K562 (cell line): ENCODE measurements around the gene LPCAT3. TPM values are rescaled to one million over a fixed set of nuclear protein-coding genes. Genes with fewer than 3 reads are reported as not detected.

Experiments used
- ATAC-seq: fragments of 200-7000 bp; cut with Tn5 transposase; 3 replicates; pipeline ENCODE4 v1.9.1; 2020; ENCODE audit warnings: moderate library complexity
- BruUV-seq: library from RNA; stranded (reverse); fragments of 400-500 nt; replicated peaks from 2 replicates; lab custom pipeline; 2021; lab: Mats Ljungman, UMichigan
- CTCF ChIA-PET: fragments of 300-600 bp; formaldehyde crosslinking; extraction: SDS; loops from one replicate; lab custom pipeline; 2021; ENCODE audit warnings: low intra/inter-chr PET ratio; lab: Yijun Ruan, JAX
- POLR2A ChIA-PET: fragments of 300-600, 350-650 bp; sonication (Branson Sonifier 250); formaldehyde crosslinking; extraction: SDS; loops from one replicate; lab custom pipeline; 2021; ENCODE audit warnings: antibody characterized with exemption, inconsistent platforms; lab: Yijun Ruan, JAX
- DNase-seq, 4 experiments: peaks; one replicate each; pipeline versions ENCODE4 v3.0.0 to v3.0.0-alpha.2; 2011 to 2018; ENCODE audit warnings: low spot score in 3 of 4, mixed read lengths in 3 of 4; ENCODE audit errors: extremely low read depth in 1 of 4
- FAIRE-seq: peaks from 2 replicates; lab custom pipeline; 2011; peaks lifted over from hg19 to GRCh38; lab: Jason Lieb, UNC
- H2AFZ ChIP-seq: 2 replicates; pipeline ENCODE4 v1.6.0; 2011; ENCODE audit warnings: low read depth, low read length, control low read depth, inconsistent platforms
- H3K27ac ChIP-seq: fragments of 200-600 bp; 3 replicates; pipeline ENCODE4 v1.8.0; 2011; ENCODE audit warnings: low read depth, mild to moderate bottlenecking, control low read depth, inconsistent platforms, low read length, moderate library complexity, mixed read lengths; ENCODE audit errors: extremely low read depth
- H3K27me3 ChIP-seq, 2 experiments: fragments of 300-600 bp in 1 of 2; 2 replicates in 1 of 2; 3 replicates in 1 of 2; pipeline versions ENCODE4 v1.6.0 to v1.8.0; 2011; ENCODE audit warnings: inconsistent platforms in 2 of 2, low read length in 2 of 2, mild to moderate bottlenecking in 1 of 2, mixed read lengths in 1 of 2, moderate library complexity in 1 of 2; ENCODE audit not compliant: control insufficient read depth in 2 of 2, insufficient read depth in 2 of 2
- H3K36me3 ChIP-seq: fragments of 300-600 bp; 3 replicates; pipeline ENCODE4 v1.8.0; 2011; ENCODE audit warnings: mild to moderate bottlenecking, low read length, inconsistent platforms; ENCODE audit not compliant: control insufficient read depth, insufficient read depth
- H3K4me1 ChIP-seq, 2 experiments: fragments of 200-600 bp in 1 of 2; replicated peaks in 1 of 2; 2 replicates in 1 of 2; 3 replicates in 1 of 2; pipeline versions ENCODE4 v1.5.1 to v1.8.0; 2011; ENCODE audit warnings: inconsistent platforms in 2 of 2, low read length in 2 of 2, mild to moderate bottlenecking in 1 of 2, mixed read lengths in 1 of 2, moderate library complexity in 1 of 2; ENCODE audit not compliant: control insufficient read depth in 2 of 2, insufficient read depth in 2 of 2
- H3K4me2 ChIP-seq: 2 replicates; pipeline ENCODE4 v1.6.1; 2011; ENCODE audit warnings: low read length, control low read depth, inconsistent platforms, mixed read lengths; ENCODE audit not compliant: insufficient read depth
- H3K4me3 ChIP-seq: fragments of 200-600 bp; sonication (generic), shearing (Covaris generic); 2 replicates; pipeline ENCODE4 v1.5.1; 2016; ENCODE audit warnings: control low read depth, inconsistent platforms
- H3K79me2 ChIP-seq: fragments of 200-600 bp; 3 replicates; pipeline ENCODE4 v1.8.0; 2011; ENCODE audit warnings: low read length, inconsistent platforms; ENCODE audit not compliant: control insufficient read depth, insufficient read depth
- H3K9ac ChIP-seq, 2 experiments: 2 replicates each; pipeline versions ENCODE4 v1.6.0 to v1.6.1; 2011; ENCODE audit warnings: low read depth in 2 of 2, low read length in 2 of 2, control low read depth in 1 of 2, inconsistent platforms in 1 of 2, mild to moderate bottlenecking in 1 of 2, mixed read lengths in 1 of 2; ENCODE audit not compliant: insufficient read depth in 1 of 2
- H3K9me1 ChIP-seq: one replicate; pipeline ENCODE4 v1.6.0; 2011; ENCODE audit warnings: inconsistent platforms, mild to moderate bottlenecking, low read length, moderate library complexity; ENCODE audit not compliant: control insufficient read depth, insufficient read depth
- H3K9me3 ChIP-seq: replicated peaks from 2 replicates; pipeline ENCODE4 v1.5.1; 2011; ENCODE audit warnings: low read depth, low read length, inconsistent platforms; ENCODE audit not compliant: control insufficient read depth, insufficient read depth
- H4K20me1 ChIP-seq: replicated peaks from 2 replicates; pipeline ENCODE4 v1.6.1; 2011; ENCODE audit warnings: low read length, inconsistent platforms, mixed read lengths; ENCODE audit not compliant: control insufficient read depth, insufficient read depth
- CEBPZ ChIP-seq: fragments of 150-350 bp; IDR thresholded peaks from 2 replicates; pipeline ENCODE4 v1.6.1; 2014; ENCODE audit warnings: low read depth, mild to moderate bottlenecking, low read length, borderline replicate concordance
- GTF3C2 ChIP-seq: IDR thresholded peaks from 3 replicates; pipeline ENCODE4 v1.6.1; 2011; ENCODE audit warnings: borderline replicate concordance, mild to moderate bottlenecking, moderate library complexity; ENCODE audit not compliant: insufficient read length; ENCODE audit errors: extremely low read depth
- ZNF354B ChIP-seq: fragments of 250-450 bp; sonication (Bioruptor Pico); IDR thresholded peaks from 2 replicates; pipeline ENCODE4 v1.4.0; 2020
- WGBS: fragments of 100-300 bp; shearing (Covaris generic); methylation state at CpG from one replicate; pipeline ENCODE4 v1.1.6; 2016; ENCODE audit warnings: low coverage, mixed read lengths; ENCODE audit not compliant: insufficient coverage; ENCODE audit errors: missing lambda C conversion rate; 5-methylcytosine and 5-hydroxymethylcytosine counted together
- in situ Hi-C: fragments of 300-500 bp; cut with MboI; formaldehyde crosslinking; loops from 4 replicates; pipeline ENCODE4 v1.15.0; 2018; ENCODE audit warnings: inconsistent platforms, mixed read lengths
- intact Hi-C: fragments of 100-400 bp; cut with micrococcal nuclease; formaldehyde crosslinking; loops from 2 replicates; pipeline ENCODE4 v1.14.2; 2022
- polyA plus RNA-seq, 8 experiments: library from polyadenylated mRNA; depleted of rRNA in 4 of 8; stranded (reverse) in 5 of 8; unstranded in 3 of 8; fragments of >200 nt; fragmentation: Nextera tagmentation in 2 of 8; fragmentation: Illumina TruSeq in 1 of 8; extraction: Ambion mirVana in 2 of 8; extraction: Trizol in 1 of 8; gene quantifications; 2 replicates each; pipeline versions ENCODE4 v1.2.1 to v1.2.3, GENCODE V29; 2011 to 2014; ENCODE audit warnings: inconsistent platforms in 1 of 8, missing spikeins in 1 of 8
- total RNA-seq, 7 experiments: library from RNA; depleted of rRNA in 6 of 7; stranded (reverse); fragments of >200 nt in 6 of 7; fragmentation: Illumina TruSeq in 2 of 7; extraction: Trizol in 2 of 7; gene quantifications; 2 replicates each; pipeline versions ENCODE4 v1.2.1 to v1.2.3, GENCODE V29; 2011 to 2021; ENCODE audit warnings: low replicate concordance in 1 of 7

Gene LPCAT3
- total and polyA plus RNA-seq, 9 of the 15 experiments (the other 6 are each of a cell fraction or from before 2014, with no cell fraction given): 4.9 to 52.5 (median 25.3) TPM

- FAIRE-seq (no peak), ATAC-seq (no peak), DNase-seq (no peak)
- intact Hi-C loops (no loop called here), in situ Hi-C loops (no loop called here)
- H2AFZ ChIP-seq: no peak overlapping the region
- ChIA-PET CTCF (no interaction called here), POLR2A (interaction anchor here (0.5 to 0.6 kb wide), 2 partner anchors 8 to 106 kb away, joined by 3 to 4 read pairs; no protein-coding TSS in a partner anchor)
- H4K20me1 ChIP-seq: no peaks in the 10 kb centered on the region
- H3K4me1 ChIP-seq: peaks cover 5 to 14% of the 10 kb centered on the region in 2 experiments; a peak in 3 of 5 replicates
- no peaks in the 10 kb centered on the region for H3K36me3 ChIP-seq
- no peak overlapping the region for H3K4me2 ChIP-seq
- no peaks in the 10 kb centered on the region for H3K9me1 ChIP-seq
- no peaks in the 10 kb centered on the region for H3K27me3 ChIP-seq
- no peak overlapping the region for H3K27ac ChIP-seq
- H3K79me2 ChIP-seq: no peaks in the 10 kb centered on the region
- BruUV-seq: no TSS peak
- H3K9ac ChIP-seq: no peak overlapping the region
- no peaks in the 10 kb centered on the region for H3K9me3 ChIP-seq
- 22% methylated on average over 2 of the region's 2 CpGs for WGBS
- H3K4me3 ChIP-seq: no peak overlapping the region
- TF ChIP-seq ZNF354B (no peak), CEBPZ (no peak), GTF3C2 (no peak)
Measured at GRCh38 chr12:7066596-7066995, 48.3 kb upstream of the LPCAT3 start.
